GM23248 (cell line): ENCODE results near the gene OPRL1.
"Not testable (repeated sequence)": the region's sequence is repeated elsewhere in the genome, so short reads cannot be mapped to it uniquely, and the experiment has no call there.

Source experiments
- EZH2 ChIP-seq: fragments of 200-600 bp; sonication (generic); IDR thresholded peaks from 2 replicates; pipeline ENCODE4 v1.6.1; 2018; ENCODE audit warnings: antibody characterized with exemption, mild to moderate bottlenecking; ENCODE audit not compliant: insufficient read depth, poor library complexity, severe bottlenecking
- EZH2phosphoT487 ChIP-seq: fragments of 200-600 bp; sonication (generic); IDR thresholded peaks from 2 replicates; pipeline ENCODE4 v1.6.1; 2018; ENCODE audit warnings: antibody characterized with exemption, moderate library complexity, mild to moderate bottlenecking, low read depth; ENCODE audit not compliant: insufficient read depth

DNA sequence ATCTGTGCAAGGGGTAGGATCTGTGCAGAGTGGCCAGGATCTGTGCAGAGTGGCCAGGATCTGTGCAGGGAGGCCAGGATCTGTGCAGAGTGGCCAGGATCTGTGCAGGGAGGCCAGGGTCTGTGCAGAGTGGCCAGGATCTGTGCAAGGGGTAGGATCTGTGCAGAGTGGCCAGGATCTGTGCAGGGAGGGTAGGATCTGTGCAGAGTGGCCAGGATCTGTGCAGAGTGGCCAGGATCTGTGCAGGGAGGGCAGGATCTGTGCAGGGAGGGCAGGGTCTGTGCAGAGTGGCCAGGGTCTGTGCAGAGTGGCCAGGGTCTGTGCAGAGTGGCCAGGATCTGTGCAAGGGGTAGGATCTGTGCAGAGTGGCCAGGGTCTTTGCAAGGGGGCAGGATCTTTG, 8.7 kb downstream of the OPRL1 start:
- not testable (repeated sequence) for TF ChIP-seq EZH2phosphoT487, EZH2
